ENCODE results near the gene CORO2B.

- TF ChIP-seq CTCF (IDR thresholded peaks at IDR 0.05): no peak
- TF ChIP-seq POLR2A (IDR thresholded peaks at IDR 0.05): no peak
These were observed 47.1 kb downstream of the CORO2B start for GRCh38 chr15:68625853-68626252.
